GM08714 (cell line): ENCODE measurements around the gene ADD1.
"Not testable (repeated sequence)": the region's sequence is repeated elsewhere in the genome, so short reads cannot be mapped to it uniquely, and the experiment has no call there.

Source experiments
- H3K4me3 ChIP-seq: fragments of 200-500 bp; sonication (Bioruptor generic); 2 replicates; pipeline ENCODE4 v1.5.1; 2014; ENCODE audit warnings: mild to moderate bottlenecking, low read length, inconsistent platforms
- ZNF274 ChIP-seq: IDR thresholded peaks from 2 replicates; pipeline ENCODE4 v1.6.1; 2012; ENCODE audit warnings: mild to moderate bottlenecking, low read depth, low read length

ADD1 gene

GRCh38 chr4:2907706-2908293 lies 64.2 kb downstream of the ADD1 start:
- no peak overlapping the region for H3K4me3 ChIP-seq
- TF ChIP-seq ZNF274: no peak

- no peak for TF ChIP-seq ZNF274
- no peak overlapping the region for H3K4me3 ChIP-seq
These were observed 65.0 kb downstream of the ADD1 start for GRCh38 chr4:2908686-2909085.

- TF ChIP-seq ZNF274: no peak
- H3K4me3 ChIP-seq: no peak overlapping the region
These were observed 65.9 kb downstream of the ADD1 start for GRCh38 chr4:2909583-2909982.

GRCh38 chr4:2910409-2910808 lies 66.8 kb downstream of the ADD1 start:
- TF ChIP-seq ZNF274: no peak
- H3K4me3 ChIP-seq: no peak overlapping the region

- no peak overlapping the region for H3K4me3 ChIP-seq
- no peak for TF ChIP-seq ZNF274
These were observed 68.2 kb downstream of the ADD1 start for GRCh38 chr4:2911868-2912267.

GRCh38 chr4:2913168-2913567 lies 69.5 kb downstream of the ADD1 start:
- TF ChIP-seq ZNF274: no peak
- H3K4me3 ChIP-seq: no peak overlapping the region

- no peak overlapping the region for H3K4me3 ChIP-seq
- no peak for TF ChIP-seq ZNF274
These were observed 70.8 kb downstream of the ADD1 start for GRCh38 chr4:2914256-2915126.

- no peak for TF ChIP-seq ZNF274
These were observed 72.1 kb downstream of the ADD1 start for GRCh38 chr4:2915789-2916188.

GRCh38 chr4:2916696-2917095 lies 73.1 kb downstream of the ADD1 start:
- H3K4me3 ChIP-seq: not testable (repeated sequence)

More at GRCh38 chr4:2915789-2916188, 72.1 kb downstream of the ADD1 start:
- H3K4me3 ChIP-seq: no peak overlapping the region

GRCh38 chr4:2918300-2918699 lies 74.7 kb downstream of the ADD1 start:
- H3K4me3 ChIP-seq: not testable (repeated sequence)

- not testable (repeated sequence) for H3K4me3 ChIP-seq
These were observed 75.1 kb downstream of the ADD1 start for GRCh38 chr4:2918714-2919113.

- not testable (repeated sequence) for H3K4me3 ChIP-seq
These were observed 78.9 kb downstream of the ADD1 start for GRCh38 chr4:2922453-2923101.

GRCh38 chr4:2923141-2923551 lies 79.5 kb downstream of the ADD1 start:
- no peak overlapping the region for H3K4me3 ChIP-seq
- TF ChIP-seq ZNF274: no peak

- TF ChIP-seq ZNF274: no peak
These were observed 80.1 kb downstream of the ADD1 start for GRCh38 chr4:2923668-2924173.

GRCh38 chr4:2924286-2924685 lies 80.6 kb downstream of the ADD1 start:
- H3K4me3 ChIP-seq: no peak overlapping the region
- no peak for TF ChIP-seq ZNF274

More at GRCh38 chr4:2923668-2924173, 80.1 kb downstream of the ADD1 start:
- no peak overlapping the region for H3K4me3 ChIP-seq
